ENCODE data around the gene NAGK.
"Not testable (repeated sequence)": the region's sequence is repeated elsewhere in the genome, so short reads cannot be mapped to it uniquely, and the experiment has no call there.

NAGK gene

GRCh38 chr2:71092491-71093260 is 24.2 kb downstream of the NAGK start:
- not testable (repeated sequence) for H3K79me2 ChIP-seq (ENCODE audit: low read length); H3K4me3 ChIP-seq (ENCODE audit: low read length); H3K4me2 ChIP-seq (ENCODE audit: low read length); H3K9ac ChIP-seq (ENCODE audit: low read length); H3K27ac ChIP-seq (ENCODE audit: low read length); H2AFZ ChIP-seq (ENCODE audit: low read depth, low read length); H3K4me1 ChIP-seq (ENCODE audit: low read length); H4K20me1 ChIP-seq (ENCODE audit: insufficient read depth, low read length); H3K36me3 ChIP-seq (replicated peaks; ENCODE audit: low read depth, low read length); H3K27me3 ChIP-seq (ENCODE audit: low read depth, low read length); H3K9me3 ChIP-seq (ENCODE audit: insufficient read depth, low read length)

GRCh38 chr2:71100195-71100964 is 31.9 kb downstream of the NAGK start:
- H3K4me3 ChIP-seq (ENCODE audit: low read length): no peak overlapping the region
- H3K27ac ChIP-seq (ENCODE audit: low read length): no peak overlapping the region
- H2AFZ ChIP-seq (ENCODE audit: low read depth, low read length): peak overlapping the region; percentile 47; the same call in 1 of the 2 replicates
- H3K36me3 ChIP-seq (replicated peaks; ENCODE audit: low read depth, low read length): no peaks in the 10 kb centered on the region
- no peaks in the 10 kb centered on the region for H4K20me1 ChIP-seq (ENCODE audit: insufficient read depth, low read length)
- no peaks in the 10 kb centered on the region for H3K27me3 ChIP-seq (ENCODE audit: low read depth, low read length)
- H3K4me1 ChIP-seq (ENCODE audit: low read length): no peaks in the 10 kb centered on the region
- no peaks in the 10 kb centered on the region for H3K79me2 ChIP-seq (ENCODE audit: low read length)
- H3K9ac ChIP-seq (ENCODE audit: low read length): no peak overlapping the region
- TF ChIP-seq EZH2phosphoT487 (IDR thresholded peaks at IDR 0.05; ENCODE audit: low read depth): no peak
- peak; percentile 64 for TF ChIP-seq CTCF (IDR thresholded peaks at IDR 0.05; ENCODE audit: low read depth, low read length)
- no peaks in the 10 kb centered on the region for H3K9me3 ChIP-seq (ENCODE audit: insufficient read depth, low read length)
- no peak overlapping the region for H3K4me2 ChIP-seq (ENCODE audit: low read length)

- H3K4me2 ChIP-seq (ENCODE audit: low read length): no peak overlapping the region
- no peaks in the 10 kb centered on the region for H4K20me1 ChIP-seq (ENCODE audit: insufficient read depth, low read length)
- no peak overlapping the region for H2AFZ ChIP-seq (ENCODE audit: low read depth, low read length)
- no peaks in the 10 kb centered on the region for H3K79me2 ChIP-seq (ENCODE audit: low read length)
- no peaks in the 10 kb centered on the region for H3K4me1 ChIP-seq (ENCODE audit: low read length)
- H3K27ac ChIP-seq (ENCODE audit: low read length): no peak overlapping the region
- no peaks in the 10 kb centered on the region for H3K9me3 ChIP-seq (ENCODE audit: insufficient read depth, low read length)
- H3K4me3 ChIP-seq (ENCODE audit: low read length): no peak overlapping the region
- TF ChIP-seq EZH2phosphoT487 (IDR thresholded peaks at IDR 0.05; ENCODE audit: low read depth) (no peak), CTCF (IDR thresholded peaks at IDR 0.05; ENCODE audit: low read depth, low read length) (no peak)
- no peaks in the 10 kb centered on the region for H3K36me3 ChIP-seq (replicated peaks; ENCODE audit: low read depth, low read length)
- no peaks in the 10 kb centered on the region for H3K27me3 ChIP-seq (ENCODE audit: low read depth, low read length)
- H3K9ac ChIP-seq (ENCODE audit: low read length): no peak overlapping the region
Observed at GRCh38 chr2:71101656-71102055, 33.2 kb downstream of the NAGK start.

- no peak overlapping the region for H2AFZ ChIP-seq (ENCODE audit: low read depth, low read length)
- peaks cover 2% of the 10 kb centered on the region for H3K36me3 ChIP-seq (replicated peaks; ENCODE audit: low read depth, low read length)
- no peak overlapping the region for H3K4me3 ChIP-seq (ENCODE audit: low read length)
- H3K9ac ChIP-seq (ENCODE audit: low read length): no peak overlapping the region
- H3K27me3 ChIP-seq (ENCODE audit: low read depth, low read length): no peaks in the 10 kb centered on the region
- H3K4me2 ChIP-seq (ENCODE audit: low read length): no peak overlapping the region
- no peaks in the 10 kb centered on the region for H3K9me3 ChIP-seq (ENCODE audit: insufficient read depth, low read length)
- no peak overlapping the region for H3K27ac ChIP-seq (ENCODE audit: low read length)
- no peaks in the 10 kb centered on the region for H4K20me1 ChIP-seq (ENCODE audit: insufficient read depth, low read length)
- H3K79me2 ChIP-seq (ENCODE audit: low read length): no peaks in the 10 kb centered on the region
- TF ChIP-seq CTCF (IDR thresholded peaks at IDR 0.05; ENCODE audit: low read depth, low read length): no peak
- TF ChIP-seq EZH2phosphoT487 (IDR thresholded peaks at IDR 0.05; ENCODE audit: low read depth): no peak
- H3K4me1 ChIP-seq (ENCODE audit: low read length): no peaks in the 10 kb centered on the region
Observed at GRCh38 chr2:71102981-71103681, 34.7 kb downstream of the NAGK start.
